WI38 (cell line): ENCODE data around the gene RAPGEF2.

ENCODE experiments used
- H3K4me3 ChIP-seq: 2 replicates; pipeline ENCODE4 v1.5.1; 2011; ENCODE audit warnings: low read depth, mild to moderate bottlenecking, control low read depth, low read length
- CTCF ChIP-seq: IDR thresholded peaks from 2 replicates; pipeline ENCODE4 v1.5.1; 2012; ENCODE audit warnings: low read depth, mild to moderate bottlenecking, control low read depth, low read length

RAPGEF2 gene

GRCh38 chr4:159281771-159282170 lies 178.9 kb downstream of the RAPGEF2 start:
- no peak for TF ChIP-seq CTCF
- H3K4me3 ChIP-seq: no peak overlapping the region

DNA sequence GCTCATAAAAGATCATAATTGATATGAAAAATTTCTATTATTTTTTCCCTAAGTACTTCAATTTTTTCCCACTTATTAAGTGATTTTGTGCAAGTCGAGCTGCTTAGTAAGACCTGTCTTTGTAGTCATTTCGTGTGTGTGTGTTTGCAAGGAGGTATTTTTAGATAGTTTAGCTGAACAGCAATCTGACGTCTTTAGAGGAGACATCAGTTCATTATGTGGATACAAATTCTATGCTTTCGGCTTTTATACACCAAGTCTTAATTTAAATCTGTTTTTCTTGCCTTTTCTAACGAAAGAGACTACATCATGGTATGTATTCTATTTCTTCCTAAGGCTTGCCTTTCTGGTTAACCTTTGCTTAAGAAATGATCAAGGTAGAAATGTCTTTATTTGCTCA lies 179.4 kb downstream of the RAPGEF2 start:
- H3K4me3 ChIP-seq: no peak overlapping the region
- no peak for TF ChIP-seq CTCF

GRCh38 chr4:159282944-159283343 lies 180.1 kb downstream of the RAPGEF2 start:
- TF ChIP-seq CTCF: no peak
- H3K4me3 ChIP-seq: no peak overlapping the region

- H3K4me3 ChIP-seq: no peak overlapping the region
- TF ChIP-seq CTCF: no peak
Measured at GRCh38 chr4:159283696-159284095, 180.8 kb downstream of the RAPGEF2 start.

GRCh38 chr4:159284113-159284512 lies 181.2 kb downstream of the RAPGEF2 start:
- H3K4me3 ChIP-seq: no peak overlapping the region
- no peak for TF ChIP-seq CTCF

DNA sequence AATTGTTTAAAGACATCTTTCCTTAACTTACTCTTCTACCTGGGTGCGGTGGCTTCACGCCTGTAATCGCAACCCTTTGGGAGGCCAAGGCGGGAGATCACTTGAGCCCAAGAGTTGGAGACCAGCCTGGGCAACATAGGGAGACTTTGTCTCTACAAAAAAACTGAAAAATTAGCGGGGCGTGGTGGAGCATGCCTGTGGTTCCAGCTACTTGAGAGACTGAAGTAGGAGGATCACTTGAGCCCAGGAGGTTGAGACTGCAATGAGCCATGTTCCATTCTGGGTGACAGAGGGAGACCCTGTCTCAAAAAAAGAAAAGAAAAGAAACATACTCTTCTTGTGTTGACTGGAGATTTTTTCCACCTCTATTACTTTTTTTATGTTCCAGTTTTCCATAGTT lies 181.9 kb downstream of the RAPGEF2 start:
- no peak overlapping the region for H3K4me3 ChIP-seq
- no peak for TF ChIP-seq CTCF

DNA sequence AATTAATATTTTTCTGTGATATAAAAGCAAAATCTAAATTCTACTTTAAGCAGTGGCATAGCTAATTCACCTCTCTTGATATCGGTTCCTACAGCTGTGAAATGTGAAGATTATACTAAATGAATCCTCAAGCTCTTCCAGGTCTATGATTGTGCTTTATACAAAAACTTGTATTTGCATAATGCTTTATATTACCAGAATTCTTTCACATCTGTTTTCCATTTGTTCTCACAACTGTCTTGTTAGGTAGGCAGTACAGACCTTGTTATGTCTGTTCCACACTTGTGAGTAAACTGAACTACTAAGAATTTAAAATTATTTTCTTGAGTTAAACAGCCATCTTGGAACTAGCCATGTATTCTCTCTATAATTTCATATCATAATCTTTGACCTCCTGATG lies 184.9 kb downstream of the RAPGEF2 start:
- TF ChIP-seq CTCF: no peak
- H3K4me3 ChIP-seq: no peak overlapping the region
